ENCODE data around the gene HEXA. TPM values are rescaled to one million over a fixed set of nuclear protein-coding genes. Genes with fewer than 3 reads are reported as not detected.

The HEXA gene
- total and polyA plus RNA-seq, 9 of the 15 experiments (the other 6 are each of a cell fraction or from before 2014, with no cell fraction given) = 22.2 to 136 (median 68.9) TPM

DNA sequence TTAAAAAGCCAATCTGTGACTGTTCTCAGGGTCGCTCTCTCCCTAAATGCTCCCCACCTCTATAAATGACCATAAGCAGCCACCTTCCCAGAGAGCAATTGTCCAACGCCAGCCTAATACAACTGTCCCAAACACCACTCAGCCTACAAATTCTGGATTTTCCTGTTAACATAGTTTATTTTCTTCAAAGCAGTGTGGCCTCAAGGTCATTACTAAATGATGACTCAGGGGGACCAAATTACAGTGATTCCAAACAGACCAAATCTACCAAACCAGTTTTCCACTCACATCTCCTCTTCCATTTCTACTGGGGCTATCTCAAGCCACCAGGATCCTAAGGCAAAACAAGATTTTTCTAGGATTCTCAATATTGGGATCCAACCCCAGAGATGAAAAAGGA, 22.5 kb downstream of the HEXA start (continued):
- TF ChIP-seq, protein P1, sequence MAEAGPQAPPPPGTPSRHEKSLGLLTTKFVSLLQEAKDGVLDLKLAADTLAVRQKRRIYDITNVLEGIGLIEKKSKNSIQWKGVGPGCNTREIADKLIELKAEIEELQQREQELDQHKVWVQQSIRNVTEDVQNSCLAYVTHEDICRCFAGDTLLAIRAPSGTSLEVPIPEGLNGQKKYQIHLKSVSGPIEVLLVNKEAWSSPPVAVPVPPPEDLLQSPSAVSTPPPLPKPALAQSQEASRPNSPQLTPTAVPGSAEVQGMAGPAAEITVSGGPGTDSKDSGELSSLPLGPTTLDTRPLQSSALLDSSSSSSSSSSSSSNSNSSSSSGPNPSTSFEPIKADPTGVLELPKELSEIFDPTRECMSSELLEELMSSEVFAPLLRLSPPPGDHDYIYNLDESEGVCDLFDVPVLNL (CRISPR knock-in tag; IDR thresholded peaks at IDR 0.05; ENCODE audit: low read depth) = no peak
- TF ChIP-seq, protein P2, sequence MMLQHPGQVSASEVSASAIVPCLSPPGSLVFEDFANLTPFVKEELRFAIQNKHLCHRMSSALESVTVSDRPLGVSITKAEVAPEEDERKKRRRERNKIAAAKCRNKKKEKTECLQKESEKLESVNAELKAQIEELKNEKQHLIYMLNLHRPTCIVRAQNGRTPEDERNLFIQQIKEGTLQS (IDR thresholded peaks at IDR 0.05) = no peak
- TF ChIP-seq, protein P2 (CRISPR knock-in tag; conservative IDR thresholded peaks at IDR 0.05) = no peak
- no peak for TF ChIP-seq KAT7 (CRISPR knock-in tag; IDR thresholded peaks at IDR 0.05; ENCODE audit: borderline replicate concordance)
- TF ChIP-seq TAF1 (IDR thresholded peaks at IDR 0.05; ENCODE audit: control insufficient read depth, extremely low read depth, insufficient read depth, low read length, severe bottlenecking) = no peak
- no peak for TF ChIP-seq ZC3H11A (IDR thresholded peaks at IDR 0.05; ENCODE audit: low read depth, low read length)
- no peak for TF ChIP-seq SAP30 (IDR thresholded peaks at IDR 0.05; ENCODE audit: borderline replicate concordance, insufficient read depth, low read depth, low read length, poor library complexity, severe bottlenecking)

DNA sequence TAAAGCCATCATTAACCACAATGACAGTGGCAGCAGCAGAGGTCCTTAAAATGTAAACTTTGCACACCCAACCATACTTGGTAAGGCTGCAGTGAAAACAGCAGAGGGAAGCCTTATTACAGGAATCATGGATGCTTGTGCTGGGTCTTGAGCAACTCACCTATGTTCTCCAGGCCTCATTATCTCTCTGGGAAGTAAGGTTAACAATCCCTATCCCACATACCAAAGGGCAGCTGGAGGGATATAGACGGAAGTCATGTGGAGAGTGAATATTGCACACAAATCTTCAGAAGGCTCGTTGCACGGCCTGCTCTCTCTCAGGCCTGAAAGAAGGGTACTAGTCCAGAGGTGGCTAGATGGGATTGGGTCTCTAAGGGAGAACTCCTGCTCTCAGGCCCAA, 30.0 kb downstream of the HEXA start:
- Histone ChIP-seq H3K27me3 (ENCODE audit: control insufficient read depth in 2 of 2, insufficient read depth in 2 of 2, low read length in 2 of 2) (no peaks in the 10 kb centered on the region), H3K4me2 (ENCODE audit: insufficient read depth, low read length) (no peak overlapping the region), H3K36me3 (ENCODE audit: control insufficient read depth, insufficient read depth, low read length) (peaks cover 64% of the 10 kb centered on the region), H3K27ac (ENCODE audit: extremely low read depth, low read depth, low read length) (no peak overlapping the region), H2AFZ (ENCODE audit: low read depth, low read length) (no peak overlapping the region), H3K79me2 (ENCODE audit: control insufficient read depth, insufficient read depth, low read length) (no peaks in the 10 kb centered on the region), H3K9me3 (replicated peaks; ENCODE audit: control insufficient read depth, insufficient read depth, low read depth, low read length) (no peaks in the 10 kb centered on the region), H3K4me1 (replicated peaks in 1 of 2; ENCODE audit: control insufficient read depth in 2 of 2, insufficient read depth in 2 of 2, low read length in 2 of 2) (no peaks in the 10 kb centered on the region), H4K20me1 (replicated peaks; ENCODE audit: control insufficient read depth, insufficient read depth, low read length) (no peaks in the 10 kb centered on the region), H3K4me3 (no peak overlapping the region), H3K9ac (ENCODE audit: insufficient read depth in 1 of 2, low read depth in 2 of 2, low read length in 2 of 2) (no peak overlapping the region), H3K9me1 (ENCODE audit: control insufficient read depth, insufficient read depth, low read length) (no peaks in the 10 kb centered on the region)
- intact Hi-C loops (cut with micrococcal nuclease) = no loop called here
- in situ Hi-C loops (cut with MboI) = loop anchor here (10.0 kb wide), 1 partner anchor 239 kb away; no protein-coding TSS in a partner anchor
- ATAC-seq = no peak
- ChIA-PET POLR2A (interaction anchor here (0.6 to 1.2 kb wide), 3 partner anchors 11 to 398 kb away, joined by 3 read pairs; no protein-coding TSS in a partner anchor), CTCF (ENCODE audit: low intra/inter-chr PET ratio) (no interaction called here)
- DNase-seq (ENCODE audit: extremely low read depth in 1 of 4, low spot score in 3 of 4) = no peak
- 87% methylated on average over 3 of the region's 3 CpGs for WGBS (ENCODE audit: insufficient coverage, low coverage, missing lambda C conversion rate)
- TF ChIP-seq JUND (IDR thresholded peaks at IDR 0.05; ENCODE audit: borderline replicate concordance, low read depth, low read length) (no peak), JUND (tag; IDR thresholded peaks at IDR 0.05; ENCODE audit: borderline replicate concordance, low read depth, low read length) (no peak), RCOR1 (IDR thresholded peaks at IDR 0.05; ENCODE audit: borderline replicate concordance in 1 of 2, low read depth in 2 of 2, low read length in 2 of 2) (no peak), ZNF778 (CRISPR knock-in tag; IDR thresholded peaks at IDR 0.05) (no peak), HDAC3 (IDR thresholded peaks at IDR 0.05; ENCODE audit: borderline replicate concordance, partially characterized antibody) (no peak), HNRNPUL1 (IDR thresholded peaks at IDR 0.05; ENCODE audit: low read length) (no peak), CEBPB (tag; IDR thresholded peaks at IDR 0.05) (no peak)
- no peak for FAIRE-seq
- BruUV-seq (replicated peaks) = no TSS peak
